ENCODE results near the gene SLC22A6.

The SLC22A6 gene

GRCh38 chr11:62931499-62932278 lies 53.1 kb downstream of the SLC22A6 start:
- DNase-seq = no peak

- DNase-seq = no peak
Measured at GRCh38 chr11:62930666-62931065, 54.1 kb downstream of the SLC22A6 start.

- DNase-seq = no peak
Measured at GRCh38 chr11:62930157-62930556, 54.6 kb downstream of the SLC22A6 start.

- no peak for DNase-seq
Measured at GRCh38 chr11:62928011-62928410, 56.8 kb downstream of the SLC22A6 start.

GRCh38 chr11:62926680-62927455 lies 57.9 kb downstream of the SLC22A6 start:
- no peak for DNase-seq

Data from NCI-H2171 (cell line).